Cardiac muscle cell (in vitro differentiated cells and primary cell): ENCODE measurements around the gene RBP3. TPM values are rescaled to one million over a fixed set of nuclear protein-coding genes. Genes with fewer than 3 reads are reported as not detected.

Experiments
- DNase-seq, 2 donors: peaks; one replicate each; pipeline versions ENCODE4 v3.0.0 to v3.0.0-alpha.2; 2010 to 2017; ENCODE audit warnings: low read depth in 1 of 2, low spot score in 1 of 2
- H3K27ac ChIP-seq: fragments of 200-600 bp; sonication (generic); 2 replicates; pipeline ENCODE4 v1.5.1; 2016
- H3K27me3 ChIP-seq: fragments of 200-600 bp; sonication (generic); 2 replicates; pipeline ENCODE4 v1.6.0; 2016; ENCODE audit warnings: control low read depth
- H3K36me3 ChIP-seq: fragments of 200-600 bp; sonication (generic); 2 replicates; pipeline ENCODE4 v1.5.1; 2016; ENCODE audit warnings: control low read depth
- H3K4me1 ChIP-seq: fragments of 200-600 bp; sonication (generic); 2 replicates; pipeline ENCODE4 v1.8.1; 2017; ENCODE audit warnings: low read depth, mild to moderate bottlenecking, mixed run types
- H3K4me3 ChIP-seq: fragments of 200-600 bp; sonication (generic); 2 replicates; pipeline ENCODE4 v1.5.1; 2016; ENCODE audit warnings: mild to moderate bottlenecking
- H3K9me3 ChIP-seq: fragments of 200-600 bp; sonication (generic); 2 replicates; pipeline ENCODE4 v1.5.1; 2017; ENCODE audit warnings: low read depth, mild to moderate bottlenecking, control low read depth
- polyA plus RNA-seq: library from polyadenylated mRNA; unstranded; fragments of >200 nt; fragmentation: Nextera tagmentation; extraction: Ambion mirVana; gene quantifications from 2 replicates; pipeline ENCODE4 v1.2.1, GENCODE V29; 2016
- total RNA-seq: library from RNA; depleted of rRNA; stranded (reverse); fragments of >200 nt; gene quantifications from 2 replicates; pipeline ENCODE4 v1.2.3, GENCODE V29; 2016
- TF ChIP-seq, protein P1 (sequence below): IDR thresholded peaks from 2 replicates; pipeline ENCODE4 v1.5.1; 2012; ENCODE audit warnings: low read depth, mild to moderate bottlenecking, low read length

RBP3 gene
- total and polyA plus RNA-seq, 2 experiments from 2014 or later, result not detected

DNA sequence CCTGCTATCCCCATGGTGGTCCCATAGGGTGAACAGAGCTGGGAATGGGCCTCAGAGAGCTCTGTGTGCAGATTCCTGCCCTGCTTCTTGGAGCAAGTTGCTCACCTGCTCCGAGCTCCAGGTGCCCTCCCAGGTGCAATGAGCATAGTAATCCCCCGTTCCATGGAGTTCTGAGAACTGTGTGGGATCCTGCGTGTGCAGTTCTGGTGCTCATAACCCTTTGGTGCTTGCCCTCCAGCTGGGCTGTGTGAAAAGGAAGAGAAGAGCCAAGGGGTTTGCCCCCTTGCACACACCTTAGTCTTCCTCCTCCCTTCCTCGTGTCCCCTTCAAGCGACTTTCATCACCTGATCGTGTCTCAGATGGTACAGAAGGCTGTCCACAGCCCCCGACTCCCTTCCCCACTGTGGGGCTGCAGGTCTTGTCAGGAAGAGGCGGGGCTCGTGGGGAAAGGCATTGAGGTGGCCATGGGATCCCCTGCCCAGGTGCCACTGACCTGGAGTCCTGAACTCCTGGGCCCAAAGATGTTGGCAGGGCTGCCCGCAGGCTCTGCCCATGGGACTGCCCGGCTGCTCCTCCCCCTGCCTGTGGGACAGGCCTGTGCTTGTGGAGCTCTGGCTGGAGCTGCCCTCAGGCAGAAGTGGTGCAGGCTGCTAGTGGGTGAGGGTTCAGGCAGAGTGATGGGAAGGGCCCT is 57.8 kb downstream of the RBP3 start:
- H3K9me3 ChIP-seq, result no peaks in the 10 kb centered on the region
- no peak for DNase-seq
- no peak overlapping the region for H3K4me3 ChIP-seq
- TF ChIP-seq, protein P1, sequence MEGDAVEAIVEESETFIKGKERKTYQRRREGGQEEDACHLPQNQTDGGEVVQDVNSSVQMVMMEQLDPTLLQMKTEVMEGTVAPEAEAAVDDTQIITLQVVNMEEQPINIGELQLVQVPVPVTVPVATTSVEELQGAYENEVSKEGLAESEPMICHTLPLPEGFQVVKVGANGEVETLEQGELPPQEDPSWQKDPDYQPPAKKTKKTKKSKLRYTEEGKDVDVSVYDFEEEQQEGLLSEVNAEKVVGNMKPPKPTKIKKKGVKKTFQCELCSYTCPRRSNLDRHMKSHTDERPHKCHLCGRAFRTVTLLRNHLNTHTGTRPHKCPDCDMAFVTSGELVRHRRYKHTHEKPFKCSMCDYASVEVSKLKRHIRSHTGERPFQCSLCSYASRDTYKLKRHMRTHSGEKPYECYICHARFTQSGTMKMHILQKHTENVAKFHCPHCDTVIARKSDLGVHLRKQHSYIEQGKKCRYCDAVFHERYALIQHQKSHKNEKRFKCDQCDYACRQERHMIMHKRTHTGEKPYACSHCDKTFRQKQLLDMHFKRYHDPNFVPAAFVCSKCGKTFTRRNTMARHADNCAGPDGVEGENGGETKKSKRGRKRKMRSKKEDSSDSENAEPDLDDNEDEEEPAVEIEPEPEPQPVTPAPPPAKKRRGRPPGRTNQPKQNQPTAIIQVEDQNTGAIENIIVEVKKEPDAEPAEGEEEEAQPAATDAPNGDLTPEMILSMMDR, result no peak
- H3K27ac ChIP-seq, result no peak overlapping the region
- no peaks in the 10 kb centered on the region for H3K36me3 ChIP-seq
- no peaks in the 10 kb centered on the region for H3K27me3 ChIP-seq
- peaks cover 8% of the 10 kb centered on the region for H3K4me1 ChIP-seq

DNA sequence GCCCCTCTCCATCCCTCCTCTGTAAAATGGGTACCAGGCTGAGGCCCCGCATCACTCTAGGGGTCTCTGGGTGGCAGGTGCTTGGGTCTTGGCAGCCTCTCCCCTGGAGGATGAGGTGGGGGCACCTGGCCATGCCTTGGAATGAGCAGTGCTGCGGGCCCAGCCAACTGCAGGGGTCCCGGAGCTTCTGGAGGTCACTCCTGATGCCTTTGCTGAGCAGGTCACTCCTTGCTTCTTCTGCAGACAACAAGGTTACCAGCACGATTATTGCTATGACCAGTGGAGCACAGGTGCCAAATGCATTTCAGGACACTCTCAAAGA is 58.3 kb downstream of the RBP3 start:
- Histone ChIP-seq H3K9me3 (no peaks in the 10 kb centered on the region), H3K27me3 (no peaks in the 10 kb centered on the region), H3K4me3 (no peak overlapping the region), H3K36me3 (no peaks in the 10 kb centered on the region), H3K27ac (no peak overlapping the region), H3K4me1 (peaks cover 8% of the 10 kb centered on the region)
- TF ChIP-seq, protein P1, result no peak
- DNase-seq, result no peak

DNA sequence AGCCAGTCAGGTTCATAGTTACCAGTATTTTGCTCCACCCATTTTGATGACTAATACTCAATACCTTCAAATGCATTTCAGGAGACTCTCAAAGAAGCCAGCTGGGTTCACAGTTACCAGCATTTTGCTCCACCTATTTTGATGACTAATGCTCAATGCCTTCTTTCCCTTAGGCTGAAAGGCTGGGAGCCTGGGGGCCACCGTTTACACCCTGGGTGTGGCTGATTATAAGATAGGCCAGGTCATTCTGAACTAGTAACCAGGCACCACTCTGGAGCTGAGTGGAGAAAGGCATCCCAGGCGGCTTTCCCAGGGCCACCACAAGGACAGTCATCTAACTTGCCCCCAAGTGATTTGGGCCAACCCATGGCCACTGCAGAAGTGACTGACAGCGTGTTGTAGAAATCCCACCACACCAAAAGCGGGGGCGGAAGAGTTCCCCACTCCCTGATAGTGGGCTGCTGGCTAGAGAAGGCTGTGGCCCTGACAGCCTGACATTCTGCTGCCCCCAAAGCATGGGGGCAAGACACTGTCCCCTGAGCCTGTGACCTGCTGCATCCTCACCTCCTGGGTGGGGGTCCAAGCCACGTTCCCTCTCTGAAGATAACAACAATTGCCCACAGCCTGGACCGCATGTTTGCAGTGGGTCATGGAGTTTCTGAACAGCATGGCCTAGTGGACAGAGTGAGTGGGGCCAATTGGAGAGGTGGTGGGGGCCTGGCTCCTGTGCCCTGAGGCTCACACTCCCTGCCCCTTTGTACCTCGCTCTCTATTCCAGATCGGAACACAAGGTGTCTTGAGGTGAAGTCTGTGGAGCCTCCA is 58.9 kb downstream of the RBP3 start:
- Histone ChIP-seq H3K36me3 (no peaks in the 10 kb centered on the region), H3K4me3 (no peak overlapping the region), H3K4me1 (peaks cover 8% of the 10 kb centered on the region), H3K9me3 (no peaks in the 10 kb centered on the region), H3K27me3 (no peaks in the 10 kb centered on the region), H3K27ac (no peak overlapping the region)
- TF ChIP-seq, protein P1, result no peak
- DNase-seq, result peak in 1 of 2 donors; percentile 46

Other genes starting within 250 kb of the RBP3 start
- gene GDF10, start 48.2 kb upstream of the RBP3 start, total RNA-seq, result 3.2 and 4.0 TPM in 2 replicates
- gene GDF10, start 48.2 kb upstream of the RBP3 start, polyA plus RNA-seq, result 3.2 and 3.8 TPM in 2 replicates
- 3.5 and 5.8 TPM in 2 replicates for gene GDF2, start 25.9 kb upstream of the RBP3 start, total RNA-seq
- gene GDF2, start 25.9 kb upstream of the RBP3 start, polyA plus RNA-seq, result 2.6 and 4.4 TPM in 2 replicates
- gene ZNF488, start 35.9 kb downstream of the RBP3 start, total RNA-seq, result 0.07 and 0.15 TPM in 2 replicates
- 0.55 and 1.2 TPM in 2 replicates for gene ZNF488, start 35.9 kb downstream of the RBP3 start, polyA plus RNA-seq
- 0.27 and 0.32 TPM in 2 replicates for gene ANXA8, start 135.8 kb downstream of the RBP3 start, total RNA-seq
- gene ANXA8, start 135.8 kb downstream of the RBP3 start, polyA plus RNA-seq, result 0.87 and 0.92 TPM in 2 replicates
- not detected in 2 replicates for gene FAM25G, start 143.3 kb downstream of the RBP3 start, total RNA-seq
- not detected in 2 replicates for gene FAM25G, start 143.3 kb downstream of the RBP3 start, polyA plus RNA-seq
- gene AGAP9, start 175.3 kb downstream of the RBP3 start, total RNA-seq, result 7.3 and 14.9 TPM in 2 replicates
- 4.6 and 5.3 TPM in 2 replicates for gene AGAP9, start 175.3 kb downstream of the RBP3 start, polyA plus RNA-seq